GM13976 (cell line): ENCODE measurements around the gene ARHGAP15.

Experiments used
- DNase-seq: peaks from one replicate; pipeline ENCODE4 v3.0.0; 2012; ENCODE audit warnings: low spot score
- in situ Hi-C: fragments of 300-500 bp; cut with MboI; formaldehyde crosslinking; loops from one replicate; pipeline ENCODE4 v1.12.0; 2022; ENCODE audit warnings: low sequenced_read_pairs, mixed read lengths, inconsistent platforms; ENCODE audit not compliant: unreplicated experiment
- TF ChIP-seq, protein P1 (sequence below): IDR thresholded peaks from 2 replicates; pipeline ENCODE4 v1.5.1; 2012; ENCODE audit warnings: borderline replicate concordance, mild to moderate bottlenecking; ENCODE audit not compliant: insufficient read depth; ENCODE audit errors: extremely low read depth, missing control alignments, control extremely low read depth

ARHGAP15 gene

DNA sequence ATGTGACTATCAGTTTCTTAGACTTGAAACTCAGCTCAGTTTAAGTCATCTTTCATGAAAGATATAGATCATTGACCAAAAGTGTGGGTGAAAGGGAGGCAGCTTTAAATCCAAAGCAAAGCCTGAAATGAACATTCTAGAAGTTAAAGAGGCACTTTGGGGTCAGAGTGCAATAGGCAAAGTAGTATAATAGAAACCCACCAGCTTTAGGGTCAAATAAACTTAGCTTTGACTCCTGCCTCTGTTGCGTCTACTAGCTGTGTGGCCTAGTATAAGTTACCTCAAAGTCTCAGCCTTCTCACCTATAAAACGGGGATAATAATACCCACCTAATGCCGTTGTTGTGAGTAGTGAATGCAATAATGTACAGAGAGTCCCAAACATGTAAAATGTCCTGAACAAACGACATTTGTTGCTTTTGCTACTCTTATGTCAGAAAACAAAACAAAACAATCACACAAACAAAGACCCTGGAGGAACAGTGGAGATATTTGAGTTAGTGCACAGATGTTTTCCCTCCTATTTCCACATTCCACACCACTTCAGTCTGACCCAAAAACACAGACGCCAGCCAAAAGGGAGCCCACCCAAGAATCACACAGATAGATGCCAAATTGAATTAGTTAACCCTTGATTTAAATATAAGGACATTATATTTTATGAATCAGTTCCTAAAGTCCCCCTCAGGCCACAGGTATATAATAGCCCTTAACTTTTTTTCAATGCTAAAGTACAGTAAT is 657.0 kb downstream of the ARHGAP15 start:
- in situ Hi-C loops, result no loop called here
- DNase-seq, result no peak
- TF ChIP-seq, protein P1, sequence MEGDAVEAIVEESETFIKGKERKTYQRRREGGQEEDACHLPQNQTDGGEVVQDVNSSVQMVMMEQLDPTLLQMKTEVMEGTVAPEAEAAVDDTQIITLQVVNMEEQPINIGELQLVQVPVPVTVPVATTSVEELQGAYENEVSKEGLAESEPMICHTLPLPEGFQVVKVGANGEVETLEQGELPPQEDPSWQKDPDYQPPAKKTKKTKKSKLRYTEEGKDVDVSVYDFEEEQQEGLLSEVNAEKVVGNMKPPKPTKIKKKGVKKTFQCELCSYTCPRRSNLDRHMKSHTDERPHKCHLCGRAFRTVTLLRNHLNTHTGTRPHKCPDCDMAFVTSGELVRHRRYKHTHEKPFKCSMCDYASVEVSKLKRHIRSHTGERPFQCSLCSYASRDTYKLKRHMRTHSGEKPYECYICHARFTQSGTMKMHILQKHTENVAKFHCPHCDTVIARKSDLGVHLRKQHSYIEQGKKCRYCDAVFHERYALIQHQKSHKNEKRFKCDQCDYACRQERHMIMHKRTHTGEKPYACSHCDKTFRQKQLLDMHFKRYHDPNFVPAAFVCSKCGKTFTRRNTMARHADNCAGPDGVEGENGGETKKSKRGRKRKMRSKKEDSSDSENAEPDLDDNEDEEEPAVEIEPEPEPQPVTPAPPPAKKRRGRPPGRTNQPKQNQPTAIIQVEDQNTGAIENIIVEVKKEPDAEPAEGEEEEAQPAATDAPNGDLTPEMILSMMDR, result no peak

DNA sequence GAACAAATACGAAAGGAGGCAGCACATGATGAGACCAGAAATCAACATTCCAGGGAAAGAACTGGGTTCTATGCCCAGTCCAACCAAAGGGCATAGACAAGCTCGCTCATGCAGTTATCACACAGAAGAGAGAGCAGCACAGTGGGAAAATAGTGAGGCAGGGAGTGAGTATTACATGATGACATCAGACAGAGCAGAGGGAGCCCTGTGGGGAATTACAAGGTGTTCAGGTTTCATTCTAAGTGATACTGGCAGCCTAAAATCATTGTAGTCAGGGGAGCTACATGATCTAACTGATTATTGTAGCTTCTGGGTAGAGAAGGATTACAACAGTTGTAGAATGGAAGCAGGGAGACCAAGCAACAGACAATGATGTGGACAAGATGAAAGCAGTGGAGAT is 658.5 kb downstream of the ARHGAP15 start:
- in situ Hi-C loops, result no loop called here
- TF ChIP-seq, protein P1, result no peak
- no peak for DNase-seq

DNA sequence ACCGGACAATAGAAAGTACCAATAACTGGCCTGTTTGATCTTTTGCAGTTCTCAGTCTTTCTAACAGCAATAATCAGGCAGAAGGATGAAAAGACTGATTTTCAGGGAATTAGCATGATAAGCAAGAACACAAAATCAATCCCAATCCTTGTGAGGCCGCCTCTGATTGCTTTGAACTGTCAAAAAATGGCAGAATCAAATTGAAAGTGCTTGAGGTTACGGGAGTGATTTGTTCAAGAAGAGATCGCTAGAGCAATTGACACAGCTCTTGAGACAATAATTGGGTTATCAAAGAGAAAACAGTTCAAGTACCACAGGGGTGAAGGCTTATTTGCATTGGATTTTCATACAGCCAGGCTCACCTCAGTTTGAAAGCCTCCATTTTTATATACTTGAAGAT is 663.4 kb downstream of the ARHGAP15 start:
- no peak for DNase-seq
- in situ Hi-C loops, result no loop called here
- TF ChIP-seq, protein P1, result no peak

DNA sequence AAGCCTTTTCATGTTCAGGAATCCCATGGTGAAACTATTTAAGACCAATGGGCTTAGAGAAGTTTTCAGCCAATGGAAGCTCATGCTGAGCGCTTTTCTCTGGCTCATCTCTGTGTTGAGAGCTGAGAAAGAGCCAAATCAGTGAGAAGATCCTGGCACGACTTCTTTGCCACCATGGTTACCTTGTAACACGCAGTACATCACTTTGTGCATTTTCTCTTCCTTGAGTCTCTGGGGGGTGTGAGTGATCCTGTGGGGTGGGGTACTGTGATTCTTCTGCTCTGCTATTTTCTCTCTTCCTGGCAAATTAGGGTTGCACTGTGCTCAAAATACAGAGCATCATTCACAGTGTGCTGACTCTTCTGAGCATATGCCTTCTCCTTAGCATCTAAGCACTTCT is 664.2 kb downstream of the ARHGAP15 start:
- TF ChIP-seq, protein P1, result no peak
- in situ Hi-C loops, result no loop called here
- no peak for DNase-seq

DNA sequence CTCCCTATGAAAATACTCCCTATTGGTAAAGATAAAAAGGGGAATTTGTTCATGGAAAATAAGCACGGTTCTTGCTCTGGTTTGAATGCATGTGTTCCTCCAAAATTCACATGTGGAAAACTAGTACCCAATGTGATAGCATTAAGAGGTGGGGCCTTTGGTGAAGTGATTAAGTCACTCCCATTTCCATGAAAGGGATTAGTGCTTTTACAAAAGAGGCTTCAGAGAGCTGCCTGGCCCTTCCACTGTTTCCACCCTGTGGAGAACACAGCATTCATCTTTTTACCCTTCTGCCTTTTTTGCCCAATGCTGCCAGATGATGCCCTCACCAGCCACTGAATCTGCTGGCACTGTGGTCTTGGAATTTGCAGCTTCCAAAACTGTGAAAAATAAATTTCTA is 666.8 kb downstream of the ARHGAP15 start:
- DNase-seq, result no peak
- in situ Hi-C loops, result no loop called here
- TF ChIP-seq, protein P1, result no peak

DNA sequence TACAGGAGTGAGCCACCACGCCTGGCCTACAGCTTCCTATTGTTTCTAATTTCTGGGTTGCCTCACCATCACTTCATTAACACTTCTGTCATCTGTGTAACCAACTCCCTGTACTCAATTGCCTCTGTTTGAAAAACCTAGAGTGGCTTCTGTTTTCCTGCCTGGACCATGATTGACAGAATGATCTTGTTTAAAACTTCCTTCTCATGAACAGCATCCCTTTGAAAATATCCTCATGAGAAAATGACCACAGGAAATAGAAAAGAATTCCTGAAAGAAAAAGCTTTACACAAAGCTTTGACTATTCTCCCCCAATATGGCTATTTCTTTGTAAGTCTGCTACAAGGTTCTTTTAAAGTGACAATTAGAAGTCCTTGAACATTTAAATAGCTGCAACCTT is 672.3 kb downstream of the ARHGAP15 start:
- TF ChIP-seq, protein P1, result no peak
- in situ Hi-C loops, result no loop called here
- no peak for DNase-seq
